Smooth muscle cell (in vitro differentiated cells): Measurements from ENCODE around the gene RIMBP3B. TPM values are rescaled to one million over a fixed set of nuclear protein-coding genes. Genes with fewer than 3 reads are reported as not detected.
"Not testable (repeated sequence)": the region's sequence is repeated elsewhere in the genome, so short reads cannot be mapped to it uniquely, and the experiment has no call there.

ENCODE experiments used
- DNase-seq: peaks from one replicate; lab custom pipeline; 2025; ENCODE audit not compliant: unreplicated experiment; lab: John Stamatoyannopoulos, UW
- H2AFZ ChIP-seq: fragments of 200-600 bp; sonication (generic); 2 replicates; pipeline ENCODE4 v1.6.0; 2016; ENCODE audit warnings: antibody characterized with exemption, low read depth, mild to moderate bottlenecking
- H3F3A ChIP-seq: fragments of 200-600 bp; sonication (generic); 2 replicates; pipeline ENCODE4 v1.6.0; 2017; ENCODE audit warnings: antibody characterized with exemption, low read depth
- H3K27ac ChIP-seq: fragments of 200-600 bp; sonication (generic); 2 replicates; pipeline ENCODE4 v1.5.1; 2016; ENCODE audit warnings: low read depth, mild to moderate bottlenecking
- H3K27me3 ChIP-seq: fragments of 200-600 bp; sonication (generic); 2 replicates; pipeline ENCODE4 v1.6.1; 2016; ENCODE audit warnings: low read depth, mild to moderate bottlenecking
- H3K36me3 ChIP-seq: fragments of 200-600 bp; sonication (generic); 2 replicates; pipeline ENCODE4 v1.5.1; 2016; ENCODE audit warnings: low read depth
- H3K4me1 ChIP-seq: fragments of 200-600 bp; sonication (generic); 2 replicates; pipeline ENCODE4 v1.5.1; 2016; ENCODE audit warnings: low read depth
- H3K4me2 ChIP-seq: fragments of 200-600 bp; sonication (generic); 2 replicates; pipeline ENCODE4 v1.6.0; 2016; ENCODE audit warnings: mild to moderate bottlenecking
- H3K4me3 ChIP-seq: fragments of 200-600 bp; sonication (generic); 2 replicates; pipeline ENCODE4 v1.5.1; 2016; ENCODE audit warnings: mild to moderate bottlenecking
- H3K79me2 ChIP-seq: fragments of 200-600 bp; sonication (generic); 2 replicates; pipeline ENCODE4 v1.6.0; 2016; ENCODE audit warnings: low read depth, mild to moderate bottlenecking
- H3K9ac ChIP-seq: fragments of 200-600 bp; sonication (generic); 2 replicates; pipeline ENCODE4 v1.6.0; 2016; ENCODE audit warnings: low read depth
- H3K9me3 ChIP-seq: fragments of 200-600 bp; sonication (generic); replicated peaks from 2 replicates; pipeline ENCODE4 v1.5.1; 2016; ENCODE audit warnings: low read depth
- H4K20me1 ChIP-seq: fragments of 200-600 bp; sonication (generic); 2 replicates; pipeline ENCODE4 v1.6.0; 2016; ENCODE audit warnings: low read depth
- WGBS: methylation state at CpG from one replicate; pipeline ENCODE4 v1.1.7; 2016; ENCODE audit warnings: low lambda C conversion rate; 5-methylcytosine and 5-hydroxymethylcytosine counted together
- polyA plus RNA-seq: library from polyadenylated mRNA; unstranded; fragments of >200 nt; fragmentation: Nextera tagmentation; extraction: Ambion mirVana; gene quantifications from 2 replicates; pipeline ENCODE4 v1.2.1, GENCODE V29; 2016
- total RNA-seq: library from RNA; depleted of rRNA; stranded (reverse); fragments of >200 nt; gene quantifications from 2 replicates; pipeline ENCODE4 v1.2.3, GENCODE V29; 2014

The RIMBP3B gene, protein sequence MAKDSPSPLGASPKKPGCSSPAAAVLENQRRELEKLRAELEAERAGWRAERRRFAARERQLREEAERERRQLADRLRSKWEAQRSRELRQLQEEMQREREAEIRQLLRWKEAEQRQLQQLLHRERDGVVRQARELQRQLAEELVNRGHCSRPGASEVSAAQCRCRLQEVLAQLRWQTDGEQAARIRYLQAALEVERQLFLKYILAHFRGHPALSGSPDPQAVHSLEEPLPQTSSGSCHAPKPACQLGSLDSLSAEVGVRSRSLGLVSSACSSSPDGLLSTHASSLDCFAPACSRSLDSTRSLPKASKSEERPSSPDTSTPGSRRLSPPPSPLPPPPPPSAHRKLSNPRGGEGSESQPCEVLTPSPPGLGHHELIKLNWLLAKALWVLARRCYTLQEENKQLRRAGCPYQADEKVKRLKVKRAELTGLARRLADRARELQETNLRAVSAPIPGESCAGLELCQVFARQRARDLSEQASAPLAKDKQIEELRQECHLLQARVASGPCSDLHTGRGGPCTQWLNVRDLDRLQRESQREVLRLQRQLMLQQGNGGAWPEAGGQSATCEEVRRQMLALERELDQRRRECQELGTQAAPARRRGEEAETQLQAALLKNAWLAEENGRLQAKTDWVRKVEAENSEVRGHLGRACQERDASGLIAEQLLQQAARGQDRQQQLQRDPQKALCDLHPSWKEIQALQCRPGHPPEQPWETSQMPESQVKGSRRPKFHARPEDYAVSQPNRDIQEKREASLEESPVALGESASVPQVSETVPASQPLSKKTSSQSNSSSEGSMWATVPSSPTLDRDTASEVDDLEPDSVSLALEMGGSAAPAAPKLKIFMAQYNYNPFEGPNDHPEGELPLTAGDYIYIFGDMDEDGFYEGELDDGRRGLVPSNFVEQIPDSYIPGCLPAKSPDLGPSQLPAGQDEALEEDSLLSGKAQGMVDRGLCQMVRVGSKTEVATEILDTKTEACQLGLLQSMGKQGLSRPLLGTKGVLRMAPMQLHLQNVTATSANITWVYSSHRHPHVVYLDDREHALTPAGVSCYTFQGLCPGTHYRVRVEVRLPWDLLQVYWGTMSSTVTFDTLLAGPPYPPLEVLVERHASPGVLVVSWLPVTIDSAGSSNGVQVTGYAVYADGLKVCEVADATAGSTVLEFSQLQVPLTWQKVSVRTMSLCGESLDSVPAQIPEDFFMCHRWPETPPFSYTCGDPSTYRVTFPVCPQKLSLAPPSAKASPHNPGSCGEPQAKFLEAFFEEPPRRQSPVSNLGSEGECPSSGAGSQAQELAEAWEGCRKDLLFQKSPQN (N-terminal part only)
- total RNA-seq (not detected in 2 replicates), polyA plus RNA-seq (0.02 and 0.24 TPM in 2 replicates)

- H3K9me3 ChIP-seq, H4K20me1 ChIP-seq, H3K4me2 ChIP-seq, H3K36me3 ChIP-seq, H2AFZ ChIP-seq, H3F3A ChIP-seq, H3K4me1 ChIP-seq, H3K27ac ChIP-seq, H3K79me2 ChIP-seq, DNase-seq, H3K9ac ChIP-seq, H3K27me3 ChIP-seq, H3K4me3 ChIP-seq: not testable (repeated sequence)
- WGBS = no CpG with 5 or more reads among the region's 91 CpGs
Observed at GRCh38 chr22:21383701-21384467, at the start of gene RIMBP3B. Gene RIMBP3B, plus strand, starts transcription at chr22:21383751. Its CDS starts 108 bp downstream, at chr22:21383859.

GRCh38 chr22:21357527-21357926, 26.0 kb upstream of the RIMBP3B start:
- not testable (repeated sequence) for H3F3A ChIP-seq, H3K4me1 ChIP-seq, H3K4me2 ChIP-seq, H3K79me2 ChIP-seq, H3K9ac ChIP-seq, H2AFZ ChIP-seq, H4K20me1 ChIP-seq, DNase-seq, H3K4me3 ChIP-seq, H3K27me3 ChIP-seq, H3K27ac ChIP-seq, H3K9me3 ChIP-seq, H3K36me3 ChIP-seq
- 95% methylated on average over 9 of the region's 12 CpGs for WGBS

DNA sequence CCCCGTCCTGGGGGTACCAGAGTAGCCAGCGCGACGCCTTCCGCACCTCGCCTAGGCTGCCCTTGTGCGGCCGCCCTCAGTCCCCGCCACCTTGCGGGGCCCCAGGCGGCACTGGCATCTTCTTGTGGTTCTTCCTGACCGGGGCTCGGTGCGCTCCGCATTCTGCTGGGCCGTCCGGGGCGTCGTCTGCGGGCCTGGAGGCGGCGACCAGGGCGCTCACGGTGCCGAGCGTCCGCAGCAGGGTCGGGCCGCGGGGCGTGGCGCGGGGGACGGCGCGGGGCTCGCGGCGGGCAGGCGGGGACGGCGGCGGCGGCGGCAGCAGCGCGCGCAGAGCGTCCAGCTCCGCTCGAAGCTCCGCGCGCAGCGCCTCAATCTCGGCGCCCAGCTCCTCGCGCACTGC, 23.0 kb upstream of the RIMBP3B start:
- H3K4me1 ChIP-seq, H3K4me2 ChIP-seq, H3K9ac ChIP-seq, H3K79me2 ChIP-seq, H3K9me3 ChIP-seq, H4K20me1 ChIP-seq, H2AFZ ChIP-seq, H3K27me3 ChIP-seq, H3K36me3 ChIP-seq, DNase-seq, H3K27ac ChIP-seq, H3K4me3 ChIP-seq, H3F3A ChIP-seq: not testable (repeated sequence)
- WGBS = 2% methylated on average over 8 of the region's 59 CpGs

- not testable (repeated sequence) for H3K79me2 ChIP-seq, H3F3A ChIP-seq, H3K4me1 ChIP-seq, H3K4me2 ChIP-seq, H3K36me3 ChIP-seq, H3K27ac ChIP-seq, H3K4me3 ChIP-seq, H2AFZ ChIP-seq, DNase-seq, H3K27me3 ChIP-seq, H4K20me1 ChIP-seq, H3K9me3 ChIP-seq, H3K9ac ChIP-seq
- WGBS = no CpG with 5 or more reads among the region's 4 CpGs
Observed at GRCh38 chr22:21362473-21362872, 21.1 kb upstream of the RIMBP3B start.

DNA sequence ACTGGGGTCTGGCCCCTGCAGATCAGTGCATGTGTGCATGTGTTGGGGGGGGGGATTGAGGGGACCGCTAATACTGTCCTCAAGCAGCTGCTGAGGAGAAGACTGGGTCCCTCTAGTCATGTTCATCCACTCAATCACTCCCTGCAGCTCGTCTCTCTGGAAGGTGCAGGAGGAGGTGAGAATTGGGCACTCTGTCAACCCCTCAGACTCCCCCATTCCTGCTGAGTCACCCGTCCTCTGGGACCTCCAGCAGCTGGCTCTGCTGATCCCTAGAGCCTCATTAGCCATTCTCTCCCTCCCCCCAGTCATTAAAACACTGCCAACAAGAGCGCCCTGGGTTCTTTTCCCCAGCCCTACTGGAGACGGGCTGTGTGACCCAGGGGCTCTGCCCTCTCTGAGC, 20.5 kb upstream of the RIMBP3B start:
- not testable (repeated sequence) for H3K9ac ChIP-seq, DNase-seq, H3K79me2 ChIP-seq, H3K9me3 ChIP-seq, H3K4me3 ChIP-seq, H4K20me1 ChIP-seq, H3K27ac ChIP-seq, H3F3A ChIP-seq, H3K4me2 ChIP-seq, H3K27me3 ChIP-seq, H2AFZ ChIP-seq, H3K4me1 ChIP-seq, H3K36me3 ChIP-seq
- WGBS = 87% methylated on average over 3 of the region's 5 CpGs

DNA sequence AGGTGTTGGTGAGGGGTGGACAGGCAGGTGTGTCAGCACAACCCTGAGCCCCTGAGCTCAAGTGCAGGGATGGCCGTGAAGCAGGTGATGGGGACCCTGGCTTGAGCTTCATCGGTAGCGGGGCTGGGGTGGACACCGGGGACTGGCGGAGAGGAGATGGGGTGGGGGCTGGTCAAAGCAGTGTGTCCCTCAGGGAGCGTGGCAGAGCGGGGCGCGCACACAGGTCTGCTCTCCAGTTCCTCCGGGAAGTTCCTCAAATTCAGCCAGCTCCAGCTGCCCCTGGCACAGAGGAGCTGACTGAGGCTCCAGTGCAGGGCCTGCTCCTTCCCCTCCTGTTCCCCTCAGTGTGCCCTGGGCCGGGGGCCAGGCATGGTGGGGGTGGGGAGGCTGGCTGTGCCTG, 19.7 kb upstream of the RIMBP3B start:
- H4K20me1 ChIP-seq, H3K27ac ChIP-seq, H3K79me2 ChIP-seq, H3K9me3 ChIP-seq, H3K4me3 ChIP-seq, H3K36me3 ChIP-seq, H2AFZ ChIP-seq, H3K27me3 ChIP-seq, H3K4me2 ChIP-seq, H3K9ac ChIP-seq, H3F3A ChIP-seq, DNase-seq, H3K4me1 ChIP-seq: not testable (repeated sequence)
- WGBS = no CpG with 5 or more reads among the region's 11 CpGs

GRCh38 chr22:21364362-21364761, 19.2 kb upstream of the RIMBP3B start:
- H3K79me2 ChIP-seq, H3F3A ChIP-seq, DNase-seq, H3K4me2 ChIP-seq, H4K20me1 ChIP-seq, H3K4me1 ChIP-seq, H3K36me3 ChIP-seq, H3K27me3 ChIP-seq, H3K9me3 ChIP-seq, H3K9ac ChIP-seq, H2AFZ ChIP-seq, H3K27ac ChIP-seq, H3K4me3 ChIP-seq: not testable (repeated sequence)
- WGBS = no CpG with 5 or more reads among the region's 11 CpGs
